Breast epithelium (tissue), 4 donors: ENCODE data around the gene HIVEP3. TPM values are rescaled to one million over a fixed set of nuclear protein-coding genes. Genes with fewer than 3 reads are reported as not detected.

Experiments used
- DNase-seq, 2 donors: peaks; one replicate each; pipeline ENCODE4 v3.0.0-alpha.2; 2019; ENCODE audit warnings: low spot score in 2 of 2
- H3K27ac ChIP-seq, 2 donors: fragments of 200-600 bp; sonication (generic) in 1 of 2; one replicate each; pipeline ENCODE4 v1.5.1; 2016 to 2019; ENCODE audit warnings: mild to moderate bottlenecking in 1 of 2
- H3K27me3 ChIP-seq, 2 donors: fragments of 200-600 bp; sonication (generic) in 1 of 2; one replicate each; pipeline versions ENCODE4 v1.5.1 to v1.6.0; 2017 to 2019; ENCODE audit warnings: control low read depth in 1 of 2, mild to moderate bottlenecking in 1 of 2
- H3K36me3 ChIP-seq: fragments of 200-600 bp; one replicate; pipeline ENCODE4 v1.5.1; 2019
- H3K4me1 ChIP-seq, 2 donors: fragments of 200-600 bp; sonication (generic); one replicate each; pipeline ENCODE4 v1.5.1; 2016 to 2019; ENCODE audit warnings: control low read depth in 1 of 2
- H3K4me3 ChIP-seq, 3 donors: fragments of 200-600 bp; sonication (generic); 1 replicate in 2 of 3; 2 replicates in 1 of 3; pipeline ENCODE4 v1.5.1; 2016 to 2019; ENCODE audit warnings: mild to moderate bottlenecking in 3 of 3, moderate library complexity in 2 of 3
- H3K9me3 ChIP-seq, 2 donors: fragments of 200-600 bp; sonication (generic) in 1 of 2; one replicate each; pipeline ENCODE4 v1.5.1; 2016 to 2019; ENCODE audit warnings: control low read depth in 1 of 2
- POLR2A ChIP-seq: fragments of 450-650 bp; IDR thresholded peaks from one replicate; pipeline ENCODE4 v1.6.1; 2016; ENCODE audit warnings: antibody characterized with exemption, mild to moderate bottlenecking, moderate library complexity
- POLR2AphosphoS5 ChIP-seq, 3 donors: sonication (generic); formaldehyde crosslinking; IDR thresholded peaks; one replicate each; pipeline ENCODE4 v1.6.1; 2017; ENCODE audit warnings: antibody characterized with exemption in 3 of 3
- intact Hi-C: fragments of 100-400 bp; cut with DNase I; formaldehyde crosslinking; loops from one replicate; pipeline ENCODE4 v1.15.1; 2023; ENCODE audit warnings: low total_unique reads
- total RNA-seq, 3 donors: library from RNA; depleted of rRNA; stranded (reverse); fragments of >200 nt; gene quantifications; one replicate each; pipeline ENCODE4 v1.1.0, GENCODE V29; 2016
- TF ChIP-seq, protein P1 (sequence below), 3 donors: fragments of 450-650 bp; IDR thresholded peaks; one replicate each; pipeline ENCODE4 v1.5.1; 2016 to 2017; ENCODE audit warnings: antibody characterized with exemption in 3 of 3, mild to moderate bottlenecking in 3 of 3, moderate library complexity in 3 of 3

Gene HIVEP3
- total RNA-seq, 3 donors from 2014 or later, result 3.5 to 13.5 (median 9.2) TPM

DNA sequence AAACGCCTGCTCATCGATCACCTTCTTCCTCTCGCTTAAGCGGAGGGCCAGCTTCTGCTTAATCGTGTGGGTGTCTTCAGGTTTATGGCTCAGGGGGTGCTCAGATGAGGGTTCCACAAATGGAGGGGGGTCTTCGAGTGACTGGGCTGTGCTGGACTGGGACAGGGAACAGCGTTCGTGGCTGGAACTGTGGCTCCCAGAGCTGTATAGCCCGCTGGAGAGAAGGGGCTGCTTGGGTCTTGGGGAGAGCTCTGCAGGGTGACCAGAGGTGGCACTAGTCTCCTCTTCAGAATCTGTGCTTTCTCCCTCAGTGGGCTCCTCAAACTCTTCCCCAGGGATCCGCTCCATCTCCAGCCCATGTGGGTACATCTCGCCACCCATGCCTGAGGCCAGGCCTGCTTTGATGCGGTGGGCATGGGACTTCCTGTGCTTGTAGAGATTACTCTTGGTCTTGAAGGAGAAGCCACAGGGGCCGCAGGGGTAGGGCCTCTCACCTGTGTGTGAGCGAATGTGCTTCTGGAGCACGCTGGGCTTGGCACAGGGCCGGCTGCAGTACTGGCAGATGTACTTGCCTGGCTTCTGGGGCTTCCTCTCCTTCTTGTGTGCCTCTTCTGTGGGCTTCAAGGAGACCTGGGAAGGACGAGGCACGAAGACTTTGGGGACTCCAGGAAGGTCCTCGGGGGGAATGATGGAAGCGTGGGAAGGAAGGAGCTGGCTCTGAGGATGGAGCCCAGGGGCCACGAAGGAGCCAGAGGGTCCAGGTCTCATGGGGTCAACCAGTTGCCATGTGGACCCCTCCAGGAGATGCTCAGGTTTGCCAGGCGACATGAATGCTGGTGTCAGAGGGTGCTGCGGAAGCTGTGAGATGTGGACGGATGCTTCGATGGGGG is 334.8 kb downstream of the HIVEP3 start:
- DNase-seq, result no peak
- no peak overlapping the region for H3K4me3 ChIP-seq
- no peaks in the 10 kb centered on the region for H3K4me1 ChIP-seq
- no peak for TF ChIP-seq POLR2AphosphoS5 (IDR thresholded peaks at IDR 0.05)
- TF ChIP-seq POLR2A, result no peak
- TF ChIP-seq, protein P1, sequence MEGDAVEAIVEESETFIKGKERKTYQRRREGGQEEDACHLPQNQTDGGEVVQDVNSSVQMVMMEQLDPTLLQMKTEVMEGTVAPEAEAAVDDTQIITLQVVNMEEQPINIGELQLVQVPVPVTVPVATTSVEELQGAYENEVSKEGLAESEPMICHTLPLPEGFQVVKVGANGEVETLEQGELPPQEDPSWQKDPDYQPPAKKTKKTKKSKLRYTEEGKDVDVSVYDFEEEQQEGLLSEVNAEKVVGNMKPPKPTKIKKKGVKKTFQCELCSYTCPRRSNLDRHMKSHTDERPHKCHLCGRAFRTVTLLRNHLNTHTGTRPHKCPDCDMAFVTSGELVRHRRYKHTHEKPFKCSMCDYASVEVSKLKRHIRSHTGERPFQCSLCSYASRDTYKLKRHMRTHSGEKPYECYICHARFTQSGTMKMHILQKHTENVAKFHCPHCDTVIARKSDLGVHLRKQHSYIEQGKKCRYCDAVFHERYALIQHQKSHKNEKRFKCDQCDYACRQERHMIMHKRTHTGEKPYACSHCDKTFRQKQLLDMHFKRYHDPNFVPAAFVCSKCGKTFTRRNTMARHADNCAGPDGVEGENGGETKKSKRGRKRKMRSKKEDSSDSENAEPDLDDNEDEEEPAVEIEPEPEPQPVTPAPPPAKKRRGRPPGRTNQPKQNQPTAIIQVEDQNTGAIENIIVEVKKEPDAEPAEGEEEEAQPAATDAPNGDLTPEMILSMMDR (IDR thresholded peaks at IDR 0.05), result no peak
- no peaks in the 10 kb centered on the region for H3K36me3 ChIP-seq
- no peaks in the 10 kb centered on the region for H3K27me3 ChIP-seq
- H3K27ac ChIP-seq, result no peak overlapping the region
- intact Hi-C loops, result no loop called here
- H3K9me3 ChIP-seq, result no peaks in the 10 kb centered on the region

DNA sequence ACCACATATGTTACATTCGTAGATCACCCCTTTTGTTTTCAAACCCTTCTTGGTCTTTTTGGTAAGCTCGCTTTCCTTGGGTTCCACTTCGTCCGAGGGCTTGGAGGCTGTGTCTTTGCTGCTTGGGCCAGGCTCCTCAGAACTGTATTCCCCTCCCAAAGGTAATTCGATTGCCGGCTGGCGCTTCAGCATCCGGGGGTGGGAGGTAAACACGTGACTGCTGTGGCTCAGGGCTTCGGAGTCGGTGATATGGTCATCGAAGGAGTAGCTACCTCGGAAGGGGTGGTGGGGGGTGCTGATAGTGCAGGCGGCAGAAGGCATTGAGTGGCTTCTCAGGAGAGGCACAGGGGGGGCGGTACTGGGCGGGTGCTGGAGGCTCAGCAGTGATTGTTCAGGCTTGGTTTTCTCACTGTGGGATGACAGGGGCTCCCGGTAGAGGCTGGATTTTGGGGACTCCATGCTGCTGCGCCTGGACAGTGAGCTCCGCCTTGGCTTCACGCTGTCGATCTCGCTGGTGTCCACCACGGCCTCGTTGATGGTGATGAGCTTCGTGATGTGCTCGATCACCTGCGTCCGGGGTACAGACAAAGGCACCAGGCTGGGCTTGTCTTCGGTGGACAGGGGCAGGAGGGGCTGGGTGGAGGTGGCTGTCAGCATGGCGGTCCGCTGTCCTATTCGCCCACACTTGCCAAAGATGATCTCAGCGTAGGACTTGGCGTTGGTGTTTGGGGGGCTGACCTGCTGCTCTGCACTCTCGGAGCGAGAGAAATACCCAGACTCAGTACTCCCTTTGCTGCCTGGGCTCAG is 335.7 kb downstream of the HIVEP3 start:
- intact Hi-C loops, result no loop called here
- no peak overlapping the region for H3K4me3 ChIP-seq
- H3K27ac ChIP-seq, result no peak overlapping the region
- no peaks in the 10 kb centered on the region for H3K4me1 ChIP-seq
- H3K36me3 ChIP-seq, result no peaks in the 10 kb centered on the region
- H3K27me3 ChIP-seq, result no peaks in the 10 kb centered on the region
- no peaks in the 10 kb centered on the region for H3K9me3 ChIP-seq
- no peak for TF ChIP-seq POLR2A
- DNase-seq, result no peak

DNA sequence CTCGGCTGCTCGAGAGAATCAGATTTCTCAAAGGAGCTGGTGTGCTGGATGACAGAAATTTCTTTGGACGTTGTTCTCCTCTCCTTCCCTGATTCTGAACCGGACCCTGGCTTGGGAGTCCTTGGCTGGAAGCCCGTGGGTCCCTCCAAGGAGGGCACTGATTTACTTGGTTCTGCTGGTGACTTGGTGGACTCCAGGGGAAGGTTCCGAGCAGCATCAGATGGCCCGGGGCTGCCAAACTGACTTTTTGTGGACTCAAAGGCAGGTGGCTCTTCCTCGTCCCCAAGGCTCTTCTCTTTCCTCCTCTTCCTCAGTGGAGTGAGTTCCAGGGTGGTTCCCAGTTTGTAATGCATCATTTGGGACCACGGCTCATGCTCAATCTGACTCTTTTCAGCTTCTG is 336.4 kb downstream of the HIVEP3 start:
- Histone ChIP-seq H3K4me1 (no peaks in the 10 kb centered on the region), H3K36me3 (no peaks in the 10 kb centered on the region), H3K9me3 (no peaks in the 10 kb centered on the region), H3K4me3 (no peak overlapping the region), H3K27ac (no peak overlapping the region), H3K27me3 (no peaks in the 10 kb centered on the region)
- no peak for DNase-seq
- intact Hi-C loops, result no loop called here
- TF ChIP-seq POLR2A, result no peak
- no peak for TF ChIP-seq POLR2AphosphoS5 (IDR thresholded peaks at IDR 0.05)
- TF ChIP-seq, protein P1 (IDR thresholded peaks at IDR 0.05), result no peak

- DNase-seq, result no peak
- intact Hi-C loops, result no loop called here
- Histone ChIP-seq H3K27ac (no peak overlapping the region), H3K4me1 (no peaks in the 10 kb centered on the region), H3K9me3 (no peaks in the 10 kb centered on the region), H3K36me3 (no peaks in the 10 kb centered on the region), H3K27me3 (no peaks in the 10 kb centered on the region), H3K4me3 (no peak overlapping the region)
- TF ChIP-seq, protein P1 (IDR thresholded peaks at IDR 0.05), result no peak
- TF ChIP-seq POLR2A (no peak), POLR2AphosphoS5 (IDR thresholded peaks at IDR 0.05) (no peak)
Observed at GRCh38 chr1:41582004-41582325, 336.8 kb downstream of the HIVEP3 start.

- TF ChIP-seq POLR2AphosphoS5 (IDR thresholded peaks at IDR 0.05) (no peak), POLR2A (no peak)
- TF ChIP-seq, protein P1 (IDR thresholded peaks at IDR 0.05), result no peak
- no peaks in the 10 kb centered on the region for H3K27me3 ChIP-seq
- no peak overlapping the region for H3K4me3 ChIP-seq
- H3K36me3 ChIP-seq, result no peaks in the 10 kb centered on the region
- H3K9me3 ChIP-seq, result no peaks in the 10 kb centered on the region
- no peak for DNase-seq
- no peak overlapping the region for H3K27ac ChIP-seq
- H3K4me1 ChIP-seq, result no peaks in the 10 kb centered on the region
- intact Hi-C loops, result no loop called here
Observed at GRCh38 chr1:41581216-41582003, 337.3 kb downstream of the HIVEP3 start.
